Measurements from ENCODE around the gene GCN1.

GCN1 gene

GRCh38 chr12:120103044-120103338 is 91.5 kb downstream of the GCN1 start:
- POLR2A ChIA-PET, result no interaction called here
- H3K4me3 ChIP-seq (ENCODE audit: low read depth, low read length), result no peak overlapping the region
- CTCF ChIA-PET, result no interaction called here
- no peaks in the 10 kb centered on the region for H3K4me1 ChIP-seq (ENCODE audit: control insufficient read depth, insufficient read depth, low read length)
- TF ChIP-seq ZBTB1 (tag by site-specific recombination; IDR thresholded peaks at IDR 0.05) (no peak), SCRT2 (tag by site-specific recombination; IDR thresholded peaks at IDR 0.05) (no peak), ZEB2 (tag by site-specific recombination; IDR thresholded peaks at IDR 0.05) (no peak), SALL2 (tag by site-specific recombination; IDR thresholded peaks at IDR 0.05; ENCODE audit: borderline replicate concordance) (no peak), ZNF19 (tag by site-specific recombination; IDR thresholded peaks at IDR 0.05; ENCODE audit: low read depth) (no peak), ZNF311 (tag by site-specific recombination; IDR thresholded peaks at IDR 0.05; ENCODE audit: borderline replicate concordance) (no peak), ZNF473 (tag by site-specific recombination; IDR thresholded peaks at IDR 0.05) (no peak), PRDM4 (tag by site-specific recombination; IDR thresholded peaks at IDR 0.05) (no peak), ZNF580 (tag by site-specific recombination; IDR thresholded peaks at IDR 0.05) (no peak), ZBTB7A (tag by site-specific recombination; IDR thresholded peaks at IDR 0.05; ENCODE audit: low read depth) (no peak)
- TF ChIP-seq, protein P1, sequence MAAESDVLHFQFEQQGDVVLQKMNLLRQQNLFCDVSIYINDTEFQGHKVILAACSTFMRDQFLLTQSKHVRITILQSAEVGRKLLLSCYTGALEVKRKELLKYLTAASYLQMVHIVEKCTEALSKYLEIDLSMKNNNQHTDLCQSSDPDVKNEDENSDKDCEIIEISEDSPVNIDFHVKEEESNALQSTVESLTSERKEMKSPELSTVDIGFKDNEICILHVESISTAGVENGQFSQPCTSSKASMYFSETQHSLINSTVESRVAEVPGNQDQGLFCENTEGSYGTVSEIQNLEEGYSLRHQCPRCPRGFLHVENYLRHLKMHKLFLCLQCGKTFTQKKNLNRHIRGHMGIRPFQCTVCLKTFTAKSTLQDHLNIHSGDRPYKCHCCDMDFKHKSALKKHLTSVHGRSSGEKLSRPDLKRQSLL (tag by site-specific recombination; IDR thresholded peaks at IDR 0.05), result no peak
- TF ChIP-seq, protein P2, sequence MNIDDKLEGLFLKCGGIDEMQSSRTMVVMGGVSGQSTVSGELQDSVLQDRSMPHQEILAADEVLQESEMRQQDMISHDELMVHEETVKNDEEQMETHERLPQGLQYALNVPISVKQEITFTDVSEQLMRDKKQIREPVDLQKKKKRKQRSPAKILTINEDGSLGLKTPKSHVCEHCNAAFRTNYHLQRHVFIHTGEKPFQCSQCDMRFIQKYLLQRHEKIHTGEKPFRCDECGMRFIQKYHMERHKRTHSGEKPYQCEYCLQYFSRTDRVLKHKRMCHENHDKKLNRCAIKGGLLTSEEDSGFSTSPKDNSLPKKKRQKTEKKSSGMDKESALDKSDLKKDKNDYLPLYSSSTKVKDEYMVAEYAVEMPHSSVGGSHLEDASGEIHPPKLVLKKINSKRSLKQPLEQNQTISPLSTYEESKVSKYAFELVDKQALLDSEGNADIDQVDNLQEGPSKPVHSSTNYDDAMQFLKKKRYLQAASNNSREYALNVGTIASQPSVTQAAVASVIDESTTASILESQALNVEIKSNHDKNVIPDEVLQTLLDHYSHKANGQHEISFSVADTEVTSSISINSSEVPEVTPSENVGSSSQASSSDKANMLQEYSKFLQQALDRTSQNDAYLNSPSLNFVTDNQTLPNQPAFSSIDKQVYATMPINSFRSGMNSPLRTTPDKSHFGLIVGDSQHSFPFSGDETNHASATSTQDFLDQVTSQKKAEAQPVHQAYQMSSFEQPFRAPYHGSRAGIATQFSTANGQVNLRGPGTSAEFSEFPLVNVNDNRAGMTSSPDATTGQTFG (tag by site-specific recombination; IDR thresholded peaks at IDR 0.05; ENCODE audit: borderline replicate concordance), result no peak
- peaks cover 0 to 76% of the 10 kb centered on the region in 2 experiments; a peak in 2 of 3 replicates for H3K36me3 ChIP-seq (ENCODE audit: control insufficient read depth in 2 of 2, insufficient read depth in 1 of 2, low read length in 2 of 2)
- H3K9me3 ChIP-seq (ENCODE audit: control insufficient read depth, insufficient read depth, low read depth, low read length), result no peaks in the 10 kb centered on the region
- H3K27ac ChIP-seq (ENCODE audit: extremely low read depth, low read depth, low read length), result no peak overlapping the region

GRCh38 chr12:120102189-120103043 is 92.1 kb downstream of the GCN1 start:
- Histone ChIP-seq H3K27ac (ENCODE audit: extremely low read depth, low read depth, low read length) (no peak overlapping the region), H3K9me3 (ENCODE audit: control insufficient read depth, insufficient read depth, low read depth, low read length) (no peaks in the 10 kb centered on the region), H3K4me1 (ENCODE audit: control insufficient read depth, insufficient read depth, low read length) (no peaks in the 10 kb centered on the region), H3K36me3 (ENCODE audit: control insufficient read depth in 2 of 2, insufficient read depth in 1 of 2, low read length in 2 of 2) (peaks cover 0 to 76% of the 10 kb centered on the region in 2 experiments; a peak in 2 of 3 replicates), H3K4me3 (ENCODE audit: low read depth, low read length) (no peak overlapping the region)
- POLR2A ChIA-PET, result interaction anchor here (0.6 kb wide), 1 partner anchor 106 kb away, joined by 4 read pairs; no protein-coding TSS in a partner anchor
- CTCF ChIA-PET, result interaction anchor here (0.6 to 2.3 kb wide), 2 partner anchors 15 to 454 kb away, joined by 5 read pairs; no protein-coding TSS in a partner anchor
- TF ChIP-seq ZFHX2 (tag by site-specific recombination; conservative IDR thresholded peaks at IDR 0.05) (no peak), ZNF239 (tag by site-specific recombination; IDR thresholded peaks at IDR 0.05) (no peak), WT1 (tag by site-specific recombination; IDR thresholded peaks at IDR 0.05) (no peak)
